ENCODE measurements around the gene CIAO2A. TPM values are rescaled to one million over a fixed set of nuclear protein-coding genes. Genes with fewer than 3 reads are reported as not detected.
"Not testable (repeated sequence)": the region's sequence is repeated elsewhere in the genome, so short reads cannot be mapped to it uniquely, and the experiment has no call there.

The CIAO2A gene
- total and polyA plus RNA-seq, 2 donors (not counting 3 experiments of a cell fraction or from before 2014, with no cell fraction given), result 37.1 to 55.3 TPM

DNA sequence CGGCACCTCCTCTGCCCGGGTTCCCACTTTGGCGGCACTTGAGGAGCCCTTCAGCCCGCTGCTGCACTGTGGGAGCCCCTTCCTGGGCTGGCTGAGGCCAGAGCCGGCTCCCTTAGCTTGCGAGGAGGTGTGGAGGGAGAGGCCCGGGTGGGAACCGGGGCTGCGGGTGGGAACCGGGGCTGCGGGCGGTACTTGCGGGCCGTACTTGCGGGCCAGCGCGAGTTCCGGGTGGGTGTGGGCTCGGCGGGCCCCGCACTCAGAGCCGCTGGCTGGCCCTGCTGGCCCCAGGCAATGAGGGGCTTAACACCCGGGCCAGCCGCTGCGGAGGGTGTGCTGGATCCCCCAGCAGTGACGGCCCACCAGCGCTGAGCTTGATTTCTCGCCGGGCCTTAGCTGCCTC is 32.9 kb downstream of the CIAO2A start:
- DNase-seq (ENCODE audit: low read depth, low spot score) (no peak), FAIRE-seq (no peak)
- no peaks in the 10 kb centered on the region for H3K79me2 ChIP-seq (ENCODE audit: control insufficient read depth, insufficient read depth, low read length)
- H4K20me1 ChIP-seq (replicated peaks; ENCODE audit: control insufficient read depth, extremely low read depth, insufficient read depth, low read length), result no peaks in the 10 kb centered on the region
- ChIA-PET POLR2A (no interaction called here), CTCF (no interaction called here)
- H2AFZ ChIP-seq (ENCODE audit: low read depth, low read length), result no peak overlapping the region
- no peak overlapping the region for H3K9ac ChIP-seq (replicated peaks; ENCODE audit: extremely low read depth, insufficient read depth, low read length)
- no peak overlapping the region for H3K27ac ChIP-seq (ENCODE audit: insufficient read depth, low read depth, low read length)
- no peaks in the 10 kb centered on the region for H3K9me1 ChIP-seq (replicated peaks; ENCODE audit: control insufficient read depth, extremely low read depth, insufficient read depth, low read length)
- dilution Hi-C loops (cut with MboI; ENCODE audit: extremely low pct_ligation_motif_present, low sequenced_read_pairs) (no loop called here), intact Hi-C loops (cut with micrococcal nuclease) (no loop called here)
- no peaks in the 10 kb centered on the region for H3K36me3 ChIP-seq (ENCODE audit: control insufficient read depth in 2 of 2, extremely low read depth in 1 of 2, insufficient read depth in 2 of 2, low read length in 2 of 2)
- no peaks in the 10 kb centered on the region for H3K9me3 ChIP-seq (replicated peaks; ENCODE audit: control insufficient read depth, insufficient read depth, low read length)
- no TSS peak for BruUV-seq (replicated peaks)
- H3K4me2 ChIP-seq (ENCODE audit: insufficient read depth, low read length), result no peak overlapping the region
- H3K27me3 ChIP-seq (ENCODE audit: control insufficient read depth in 2 of 2, insufficient read depth in 2 of 2, low read length in 2 of 2), result no peaks in the 10 kb centered on the region
- H3K4me3 ChIP-seq (replicated peaks in 1 of 3; ENCODE audit: insufficient read depth in 1 of 3, low read depth in 1 of 3, low read length in 3 of 3), result no peak overlapping the region
- no peaks in the 10 kb centered on the region for H3K4me1 ChIP-seq (ENCODE audit: control insufficient read depth, extremely low read depth, insufficient read depth, low read length)
- TF ChIP-seq FOS (IDR thresholded peaks at IDR 0.05; ENCODE audit: borderline replicate concordance, insufficient read depth, low read length), result no peak
- TF ChIP-seq MYC (IDR thresholded peaks at IDR 0.05; ENCODE audit: low read depth, low read length), result no peak
- TF ChIP-seq EZH2 (IDR thresholded peaks at IDR 0.05; ENCODE audit: borderline replicate concordance, low read depth, low read length, severe bottlenecking), result no peak
- TF ChIP-seq JUN (IDR thresholded peaks at IDR 0.05; ENCODE audit: borderline replicate concordance, insufficient read depth, insufficient read length, low read depth), result no peak
- no peak for TF ChIP-seq POLR2AphosphoS5 (IDR thresholded peaks at IDR 0.05; ENCODE audit: insufficient read depth, low read depth, low read length)
- TF ChIP-seq, protein P1, sequence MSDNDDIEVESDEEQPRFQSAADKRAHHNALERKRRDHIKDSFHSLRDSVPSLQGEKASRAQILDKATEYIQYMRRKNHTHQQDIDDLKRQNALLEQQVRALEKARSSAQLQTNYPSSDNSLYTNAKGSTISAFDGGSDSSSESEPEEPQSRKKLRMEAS (IDR thresholded peaks at IDR 0.05; ENCODE audit: insufficient read depth, insufficient read length), result no peak
- no peak for TF ChIP-seq GATA2 (IDR thresholded peaks at IDR 0.05; ENCODE audit: insufficient read depth, insufficient read length, low read depth, low read length)
- TF ChIP-seq, protein P2, sequence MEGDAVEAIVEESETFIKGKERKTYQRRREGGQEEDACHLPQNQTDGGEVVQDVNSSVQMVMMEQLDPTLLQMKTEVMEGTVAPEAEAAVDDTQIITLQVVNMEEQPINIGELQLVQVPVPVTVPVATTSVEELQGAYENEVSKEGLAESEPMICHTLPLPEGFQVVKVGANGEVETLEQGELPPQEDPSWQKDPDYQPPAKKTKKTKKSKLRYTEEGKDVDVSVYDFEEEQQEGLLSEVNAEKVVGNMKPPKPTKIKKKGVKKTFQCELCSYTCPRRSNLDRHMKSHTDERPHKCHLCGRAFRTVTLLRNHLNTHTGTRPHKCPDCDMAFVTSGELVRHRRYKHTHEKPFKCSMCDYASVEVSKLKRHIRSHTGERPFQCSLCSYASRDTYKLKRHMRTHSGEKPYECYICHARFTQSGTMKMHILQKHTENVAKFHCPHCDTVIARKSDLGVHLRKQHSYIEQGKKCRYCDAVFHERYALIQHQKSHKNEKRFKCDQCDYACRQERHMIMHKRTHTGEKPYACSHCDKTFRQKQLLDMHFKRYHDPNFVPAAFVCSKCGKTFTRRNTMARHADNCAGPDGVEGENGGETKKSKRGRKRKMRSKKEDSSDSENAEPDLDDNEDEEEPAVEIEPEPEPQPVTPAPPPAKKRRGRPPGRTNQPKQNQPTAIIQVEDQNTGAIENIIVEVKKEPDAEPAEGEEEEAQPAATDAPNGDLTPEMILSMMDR (IDR thresholded peaks at IDR 0.05; ENCODE audit: extremely low read depth in 1 of 2, insufficient read depth in 1 of 2, low read depth in 1 of 2, low read length in 2 of 2), result no peak
- no peak for TF ChIP-seq POLR2A (IDR thresholded peaks at IDR 0.05; ENCODE audit: low read depth, low read length)

DNA sequence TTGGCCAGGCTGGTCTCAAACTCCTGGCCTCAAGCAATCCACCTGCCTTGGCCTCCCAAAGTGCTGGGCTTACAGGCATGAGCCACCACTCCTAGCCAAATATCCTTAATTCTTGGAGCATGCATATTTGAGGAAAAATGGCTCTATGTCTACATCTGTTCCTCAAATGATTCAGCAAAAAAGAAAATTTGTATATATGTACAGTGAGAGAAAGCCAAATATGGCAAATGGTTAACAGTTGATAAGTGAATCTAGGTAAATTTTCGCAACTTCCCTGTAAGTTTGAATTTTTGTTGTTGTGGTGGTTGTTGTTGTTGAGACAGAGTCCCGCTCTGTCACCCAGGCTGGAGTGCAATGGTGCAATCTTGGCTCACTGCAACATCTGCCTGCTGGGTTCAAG is 34.5 kb downstream of the CIAO2A start:
- H3K9ac ChIP-seq (replicated peaks; ENCODE audit: extremely low read depth, insufficient read depth, low read length); H3K4me1 ChIP-seq (ENCODE audit: control insufficient read depth, extremely low read depth, insufficient read depth, low read length); H3K9me3 ChIP-seq (replicated peaks; ENCODE audit: control insufficient read depth, insufficient read depth, low read length); CTCF ChIA-PET; H4K20me1 ChIP-seq (replicated peaks; ENCODE audit: control insufficient read depth, extremely low read depth, insufficient read depth, low read length); H3K27ac ChIP-seq (ENCODE audit: insufficient read depth, low read depth, low read length); dilution Hi-C loops (cut with MboI; ENCODE audit: extremely low pct_ligation_motif_present, low sequenced_read_pairs); FAIRE-seq; H3K27me3 ChIP-seq (ENCODE audit: control insufficient read depth in 2 of 2, insufficient read depth in 2 of 2, low read length in 2 of 2); intact Hi-C loops (cut with micrococcal nuclease); H3K9me1 ChIP-seq (replicated peaks; ENCODE audit: control insufficient read depth, extremely low read depth, insufficient read depth, low read length); POLR2A ChIA-PET; H3K4me2 ChIP-seq (ENCODE audit: insufficient read depth, low read length); H2AFZ ChIP-seq (ENCODE audit: low read depth, low read length); DNase-seq (ENCODE audit: low read depth, low spot score); H3K79me2 ChIP-seq (ENCODE audit: control insufficient read depth, insufficient read depth, low read length); H3K4me3 ChIP-seq (replicated peaks in 1 of 3; ENCODE audit: insufficient read depth in 1 of 3, low read depth in 1 of 3, low read length in 3 of 3); BruUV-seq (replicated peaks); H3K36me3 ChIP-seq (ENCODE audit: control insufficient read depth in 2 of 2, extremely low read depth in 1 of 2, insufficient read depth in 2 of 2, low read length in 2 of 2): not testable (repeated sequence)
